ENCODE measurements around the gene BLOC1S1. TPM values are rescaled to one million over a fixed set of nuclear protein-coding genes. Genes with fewer than 3 reads are reported as not detected.
A peak's percentile ranks its signal among the peaks of the same experiment; 100 is the strongest.

BLOC1S1 gene
- total RNA-seq, 6 donors from 2014 or later, result 34.6 to 255 (median 139) TPM

DNA sequence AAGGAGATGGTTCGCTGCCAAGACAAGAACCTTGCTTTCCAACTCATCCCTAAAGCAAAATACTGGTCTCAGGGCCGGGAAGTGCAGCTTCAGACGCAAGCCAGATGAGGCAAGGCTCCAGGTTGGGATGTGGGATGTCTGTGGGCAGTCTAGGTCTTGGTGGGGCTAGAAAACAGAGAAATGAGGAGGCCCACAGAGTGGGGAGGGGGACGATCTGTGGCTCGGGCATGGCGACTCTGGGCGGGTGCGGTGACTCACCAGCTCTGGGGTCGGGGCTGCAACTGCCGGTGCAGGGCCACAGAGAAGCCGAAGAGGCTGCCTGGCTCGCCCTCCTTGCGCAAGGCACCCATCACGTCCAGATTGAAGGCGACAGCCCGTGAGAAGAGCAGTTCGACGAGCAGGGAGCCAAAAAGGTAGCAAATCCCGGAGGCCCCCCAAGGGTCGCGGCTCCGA, 8.6 kb upstream of the BLOC1S1 start:
- Histone ChIP-seq H3K27ac (peak overlapping the region in 2 of 4 donors; percentile 66 to 68), H3K4me3 (peak overlapping the region; percentile 42 to 84 (median 62)), H3K27me3 (no peaks in the 10 kb centered on the region), H3K4me1 (peaks cover 22 to 24% (median 23%) of the 10 kb centered on the region in 4 donors), H3K36me3 (no peaks in the 10 kb centered on the region), H3K9me3 (no peaks in the 10 kb centered on the region)
- TF ChIP-seq EP300 (IDR thresholded peaks at IDR 0.05) (no peak), POLR2A (IDR thresholded peaks at IDR 0.05) (no peak), POLR2AphosphoS5 (IDR thresholded peaks at IDR 0.05) (no peak)
- TF ChIP-seq, protein P1, sequence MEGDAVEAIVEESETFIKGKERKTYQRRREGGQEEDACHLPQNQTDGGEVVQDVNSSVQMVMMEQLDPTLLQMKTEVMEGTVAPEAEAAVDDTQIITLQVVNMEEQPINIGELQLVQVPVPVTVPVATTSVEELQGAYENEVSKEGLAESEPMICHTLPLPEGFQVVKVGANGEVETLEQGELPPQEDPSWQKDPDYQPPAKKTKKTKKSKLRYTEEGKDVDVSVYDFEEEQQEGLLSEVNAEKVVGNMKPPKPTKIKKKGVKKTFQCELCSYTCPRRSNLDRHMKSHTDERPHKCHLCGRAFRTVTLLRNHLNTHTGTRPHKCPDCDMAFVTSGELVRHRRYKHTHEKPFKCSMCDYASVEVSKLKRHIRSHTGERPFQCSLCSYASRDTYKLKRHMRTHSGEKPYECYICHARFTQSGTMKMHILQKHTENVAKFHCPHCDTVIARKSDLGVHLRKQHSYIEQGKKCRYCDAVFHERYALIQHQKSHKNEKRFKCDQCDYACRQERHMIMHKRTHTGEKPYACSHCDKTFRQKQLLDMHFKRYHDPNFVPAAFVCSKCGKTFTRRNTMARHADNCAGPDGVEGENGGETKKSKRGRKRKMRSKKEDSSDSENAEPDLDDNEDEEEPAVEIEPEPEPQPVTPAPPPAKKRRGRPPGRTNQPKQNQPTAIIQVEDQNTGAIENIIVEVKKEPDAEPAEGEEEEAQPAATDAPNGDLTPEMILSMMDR (IDR thresholded peaks at IDR 0.05), result no peak
- whole genome bisulfite sequencing, 2 donors, result 10 to 41% methylated on average over 3 to 16 of the region's 22 CpGs
- ATAC-seq (ENCODE audit: low FRiP score in 2 of 2) (peak in 1 of 2 donors; percentile 56), DNase-seq (peak in 1 of 2 donors; percentile 65)

DNA sequence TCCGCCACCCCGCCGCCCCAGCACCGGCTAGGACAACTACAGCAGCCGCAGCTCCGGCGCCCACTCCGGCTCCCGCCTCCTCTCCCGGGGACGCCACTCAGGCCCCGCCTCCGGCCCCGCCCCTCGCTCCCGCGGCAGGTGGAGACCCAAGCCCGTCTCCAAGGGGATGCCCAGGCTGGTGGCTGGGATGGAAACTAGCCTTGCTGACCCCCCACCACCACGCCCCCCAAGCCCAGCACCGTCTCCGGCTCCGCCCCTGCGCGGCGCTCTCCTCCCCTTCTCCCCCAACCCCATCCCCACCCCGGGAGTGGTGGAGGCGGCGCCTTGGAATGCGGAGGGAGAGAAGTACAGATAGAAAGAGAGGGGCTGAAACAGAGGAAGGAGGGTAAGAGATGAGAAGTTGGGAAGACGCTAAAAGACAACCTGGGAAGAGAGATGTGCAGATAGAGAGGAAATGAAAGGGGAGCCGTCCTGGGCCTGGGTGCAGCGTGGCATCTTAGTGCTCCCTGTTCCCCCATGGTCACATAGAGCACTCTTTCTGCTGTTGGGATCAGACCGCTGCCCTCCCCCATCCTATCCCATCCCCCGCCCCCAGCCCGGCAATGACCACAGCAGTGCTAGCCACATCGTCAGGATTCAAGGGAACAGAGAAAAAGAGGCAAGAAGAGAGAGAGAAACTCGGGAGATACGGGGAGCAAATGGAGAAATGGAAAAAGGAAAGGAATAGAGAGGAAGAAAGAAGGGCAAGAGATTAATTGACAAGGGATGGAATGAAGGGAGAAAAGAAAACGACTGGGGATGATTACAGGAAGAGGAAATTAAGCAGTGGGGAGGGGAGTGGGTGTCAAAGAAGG, 7.8 kb upstream of the BLOC1S1 start, which contains the start of gene ITGA7:
ITGA7 (minus strand) TSS at position 64 of the 854 bp plus-strand sequence. CDS start 222 bp downstream, outside the sequence.
- ATAC-seq (ENCODE audit: low FRiP score in 2 of 2) (peak; percentile 41 to 79), DNase-seq (peak; percentile 81 to 95)
- Histone ChIP-seq H3K4me1 (peaks cover 22 to 24% (median 23%) of the 10 kb centered on the region in 4 donors), H3K27ac (peak within 1 kb of the TSS in 2 of 4 donors; percentile 66 to 68), H3K9me3 (no peaks in the 10 kb centered on the region), H3K36me3 (no peaks in the 10 kb centered on the region), H3K27me3 (no peaks in the 10 kb centered on the region), H3K4me3 (peak within 1 kb of the TSS; percentile 42 to 84 (median 62))
- TF ChIP-seq POLR2A (IDR thresholded peaks at IDR 0.05) (no peak), POLR2AphosphoS5 (IDR thresholded peaks at IDR 0.05) (no peak), EP300 (IDR thresholded peaks at IDR 0.05) (no peak)
- TF ChIP-seq, protein P1 (IDR thresholded peaks at IDR 0.05), result no peak
- 1 to 3% methylated on average over 20 to 21 of the region's 39 CpGs for WGBS, 2 donors

DNA sequence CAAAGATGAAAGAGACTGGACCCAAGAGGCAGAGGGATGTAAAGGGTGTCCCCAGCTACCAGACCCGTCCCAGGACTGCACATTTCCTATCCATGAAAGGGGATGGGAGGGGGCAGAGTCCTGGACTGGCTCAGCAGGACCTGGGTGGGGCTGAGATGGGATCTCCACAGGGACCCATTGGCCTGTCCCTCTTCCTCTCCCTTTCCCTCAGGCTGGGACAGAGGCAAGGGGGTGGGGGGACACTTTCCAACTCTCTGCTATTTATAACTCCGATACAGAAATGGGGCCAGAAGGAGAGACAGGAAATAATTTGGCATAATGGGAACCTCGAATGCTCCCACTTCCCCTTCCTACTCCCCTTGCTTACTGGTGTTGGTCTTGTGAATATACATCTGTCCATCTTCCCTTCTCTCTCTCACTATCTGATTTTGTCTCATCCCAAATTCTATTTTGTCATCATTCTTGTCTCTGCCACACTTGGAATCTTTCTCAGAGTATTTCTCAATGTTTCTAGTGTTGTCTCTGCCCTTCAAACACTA, 7.1 kb upstream of the BLOC1S1 start:
- no peak for ATAC-seq (ENCODE audit: low FRiP score in 2 of 2)
- DNase-seq, result no peak
- 8 to 11% methylated on average over 3 of the region's 3 CpGs for WGBS, 2 donors
- Histone ChIP-seq H3K36me3 (no peaks in the 10 kb centered on the region), H3K27me3 (no peaks in the 10 kb centered on the region), H3K4me3 (peak overlapping the region in 1 of 4 donors; percentile 84), H3K9me3 (no peaks in the 10 kb centered on the region), H3K27ac (peak overlapping the region in 1 of 4 donors; percentile 68), H3K4me1 (peaks cover 22 to 24% (median 23%) of the 10 kb centered on the region in 4 donors)
- no peak for TF ChIP-seq POLR2A (IDR thresholded peaks at IDR 0.05)
- no peak for TF ChIP-seq POLR2AphosphoS5 (IDR thresholded peaks at IDR 0.05)
- TF ChIP-seq, protein P1 (IDR thresholded peaks at IDR 0.05), result no peak
- TF ChIP-seq EP300 (IDR thresholded peaks at IDR 0.05), result no peak

DNA sequence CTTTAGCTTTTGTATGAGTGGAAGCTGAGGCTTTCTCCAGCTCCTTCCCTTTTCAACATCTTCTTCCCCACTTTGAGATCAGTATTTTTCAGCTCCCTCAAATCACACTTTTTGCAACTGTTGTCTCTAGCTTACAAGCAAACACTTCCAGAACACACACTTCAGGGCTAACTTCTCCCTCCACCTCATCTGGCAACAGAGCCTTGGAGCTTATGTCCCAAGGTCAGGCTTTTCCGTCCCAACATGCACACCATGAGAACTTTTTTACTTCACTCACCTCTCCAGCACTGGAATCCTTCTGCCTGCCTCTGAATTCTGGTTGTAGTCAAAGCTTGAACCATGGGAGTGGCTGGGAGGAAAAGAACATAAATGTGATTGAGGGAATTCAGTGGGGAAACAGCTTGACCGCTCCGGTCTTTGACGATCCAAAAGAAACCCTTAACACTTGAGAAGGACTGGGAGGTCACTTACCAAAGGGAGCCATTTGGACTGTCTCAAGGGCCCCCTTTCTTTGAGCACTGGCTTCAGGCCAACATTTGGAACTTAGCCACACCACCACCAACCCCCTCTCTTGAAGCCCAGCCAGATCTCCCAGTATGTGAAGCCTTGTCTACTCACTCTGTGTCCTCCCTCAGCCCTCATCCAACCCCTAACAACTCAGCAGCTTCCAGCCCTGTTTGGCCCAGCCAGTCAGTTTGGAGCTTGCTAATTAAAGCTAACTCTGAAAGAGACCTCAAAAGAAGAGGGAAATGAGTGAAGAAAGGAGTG, 3.9 kb upstream of the BLOC1S1 start:
- Histone ChIP-seq H3K4me3 (no peak overlapping the region), H3K27ac (peak overlapping the region in 1 of 4 donors; percentile 21), H3K27me3 (no peaks in the 10 kb centered on the region), H3K9me3 (no peaks in the 10 kb centered on the region), H3K4me1 (peaks cover 31 to 42% (median 35%) of the 10 kb centered on the region in 4 donors), H3K36me3 (no peaks in the 10 kb centered on the region)
- TF ChIP-seq, protein P1 (IDR thresholded peaks at IDR 0.05), result no peak
- TF ChIP-seq POLR2AphosphoS5 (IDR thresholded peaks at IDR 0.05), result no peak
- no peak for TF ChIP-seq EP300 (IDR thresholded peaks at IDR 0.05)
- TF ChIP-seq POLR2A (IDR thresholded peaks at IDR 0.05), result no peak
- no peak for DNase-seq
- ATAC-seq (ENCODE audit: low FRiP score in 2 of 2), result no peak
- WGBS, 2 donors, result 60 to 83% methylated on average over 4 of the region's 4 CpGs

Measured in upper lobe of left lung (tissue), 6 donors.